Endothelial cell of umbilical vein (primary cell): ENCODE data around the gene FOXRED1. TPM values are rescaled to one million over a fixed set of nuclear protein-coding genes. Genes with fewer than 3 reads are reported as not detected.

Experiments used
- BruUV-seq: library from RNA; stranded (reverse); fragments of 400-500 nt; replicated peaks from 2 replicates; lab custom pipeline; 2021; lab: Mats Ljungman, UMichigan
- CTCF ChIA-PET: fragments of 300-600, 350-600 bp; sonication (Branson Sonifier 250); formaldehyde crosslinking; loops from one replicate; lab custom pipeline; 2021; ENCODE audit warnings: antibody characterized with exemption, inconsistent platforms; lab: Charles Lee
- POLR2A ChIA-PET: fragments of 300-600, 350-600 bp; sonication (Branson Sonifier 250); formaldehyde crosslinking; loops from one replicate; lab custom pipeline; 2021; ENCODE audit warnings: antibody characterized with exemption, inconsistent platforms; lab: Charles Lee
- DNase-seq: peaks from one replicate; pipeline ENCODE4 v3.0.0-alpha.2; 2011; ENCODE audit warnings: low read depth, low spot score
- FAIRE-seq: peaks from 2 replicates; lab custom pipeline; 2011; peaks lifted over from hg19 to GRCh38; lab: Jason Lieb, UNC
- H2AFZ ChIP-seq: 2 replicates; pipeline ENCODE4 v1.6.0; 2012; ENCODE audit warnings: low read depth, low read length, control low read depth, inconsistent platforms
- H3K27ac ChIP-seq: 2 replicates; pipeline ENCODE4 v1.5.1; 2011; ENCODE audit warnings: low read depth, mild to moderate bottlenecking, control low read depth, low read length, moderate library complexity; ENCODE audit not compliant: insufficient read depth
- H3K27me3 ChIP-seq, 2 experiments: 2 replicates each; pipeline versions ENCODE4 v1.6.0 to v1.6.1; 2011; ENCODE audit warnings: low read length in 2 of 2, mixed read lengths in 1 of 2; ENCODE audit not compliant: control insufficient read depth in 2 of 2, insufficient read depth in 2 of 2
- H3K36me3 ChIP-seq, 2 experiments: 2 replicates in 1 of 2; 3 replicates in 1 of 2; pipeline ENCODE4 v1.5.1; 2011; ENCODE audit warnings: low read length in 2 of 2, mild to moderate bottlenecking in 1 of 2, moderate library complexity in 1 of 2; ENCODE audit not compliant: control insufficient read depth in 2 of 2, insufficient read depth in 2 of 2; ENCODE audit errors: extremely low read depth in 1 of 2
- H3K4me1 ChIP-seq: 3 replicates; pipeline ENCODE4 v1.5.1; 2011; ENCODE audit warnings: mild to moderate bottlenecking, low read length; ENCODE audit not compliant: control insufficient read depth, insufficient read depth; ENCODE audit errors: extremely low read depth
- H3K4me2 ChIP-seq: 2 replicates; pipeline ENCODE4 v1.6.1; 2011; ENCODE audit warnings: low read length, control low read depth, mixed read lengths; ENCODE audit not compliant: insufficient read depth
- H3K4me3 ChIP-seq, 3 experiments: fragments of 200-600 bp in 1 of 3; sonication (generic), shearing (Covaris generic) in 1 of 3; replicated peaks in 1 of 3; 2 replicates each; pipeline ENCODE4 v1.5.1; 2011 to 2016; ENCODE audit warnings: control low read depth in 3 of 3, low read length in 3 of 3, mild to moderate bottlenecking in 2 of 3, inconsistent platforms in 1 of 3, low read depth in 1 of 3, moderate library complexity in 1 of 3; ENCODE audit not compliant: insufficient read depth in 1 of 3
- H3K79me2 ChIP-seq: 2 replicates; pipeline ENCODE4 v1.6.0; 2012; ENCODE audit warnings: low read length, inconsistent platforms; ENCODE audit not compliant: control insufficient read depth, insufficient read depth
- H3K9ac ChIP-seq: replicated peaks from 2 replicates; pipeline ENCODE3; 2011; ENCODE audit warnings: low read length, control low read depth; ENCODE audit not compliant: insufficient read depth; ENCODE audit errors: extremely low read depth
- H3K9me1 ChIP-seq: replicated peaks from 3 replicates; pipeline ENCODE4 v1.6.0; 2011; ENCODE audit warnings: mild to moderate bottlenecking, low read length; ENCODE audit not compliant: control insufficient read depth, insufficient read depth; ENCODE audit errors: extremely low read depth
- H3K9me3 ChIP-seq: replicated peaks from 2 replicates; pipeline ENCODE4 v1.5.1; 2012; ENCODE audit warnings: low read length, inconsistent platforms; ENCODE audit not compliant: control insufficient read depth, insufficient read depth
- H4K20me1 ChIP-seq: replicated peaks from 2 replicates; pipeline ENCODE3; 2011; ENCODE audit warnings: mild to moderate bottlenecking, low read length; ENCODE audit not compliant: control insufficient read depth, insufficient read depth; ENCODE audit errors: extremely low read depth
- CTCF ChIP-seq, 2 donors: IDR thresholded peaks; 1 replicate in 1 of 2; 2 replicates in 1 of 2; pipeline ENCODE4 v1.5.1; 2011; ENCODE audit warnings: low read length in 2 of 2, mild to moderate bottlenecking in 2 of 2, moderate library complexity in 2 of 2, control low read depth in 1 of 2, inconsistent platforms in 1 of 2, low read depth in 1 of 2; ENCODE audit not compliant: insufficient read depth in 1 of 2; ENCODE audit errors: extremely low read depth in 1 of 2
- EZH2 ChIP-seq: IDR thresholded peaks from 2 replicates; pipeline ENCODE4 v1.6.1; 2012; ENCODE audit warnings: borderline replicate concordance, low read depth, mild to moderate bottlenecking, moderate library complexity, low read length, inconsistent platforms; ENCODE audit not compliant: severe bottlenecking
- FOS ChIP-seq: IDR thresholded peaks from 2 replicates; pipeline ENCODE4 v1.6.1; 2011; ENCODE audit warnings: mild to moderate bottlenecking, low read length, moderate library complexity, borderline replicate concordance; ENCODE audit not compliant: insufficient read depth
- GATA2 ChIP-seq: IDR thresholded peaks from 2 replicates; pipeline ENCODE4 v1.7.0; 2011; ENCODE audit warnings: low read depth, mild to moderate bottlenecking, moderate library complexity, mixed read lengths, low read length; ENCODE audit not compliant: insufficient read length, insufficient read depth
- JUN ChIP-seq: IDR thresholded peaks from 2 replicates; pipeline ENCODE4 v1.6.1; 2011; ENCODE audit warnings: borderline replicate concordance, low read depth; ENCODE audit not compliant: insufficient read length, insufficient read depth
- MYC ChIP-seq: IDR thresholded peaks from one replicate; pipeline ENCODE4 v1.6.1; 2011; ENCODE audit warnings: mild to moderate bottlenecking, low read depth, low read length
- POLR2A ChIP-seq: IDR thresholded peaks from 2 replicates; pipeline ENCODE4 v1.6.1; 2012; ENCODE audit warnings: low read depth, mild to moderate bottlenecking, control low read depth, low read length
- POLR2AphosphoS5 ChIP-seq: IDR thresholded peaks from 2 replicates; pipeline ENCODE4 v1.6.1; 2012; ENCODE audit warnings: low read depth, mild to moderate bottlenecking, control low read depth, low read length, moderate library complexity; ENCODE audit not compliant: insufficient read depth
- dilution Hi-C: fragments of 300-500 bp; cut with MboI; formaldehyde crosslinking; loops from one replicate; pipeline ENCODE4 v1.15.0; 2019; ENCODE audit warnings: low sequenced_read_pairs; ENCODE audit not compliant: extremely low pct_ligation_motif_present
- intact Hi-C: fragments of 100-400 bp; cut with micrococcal nuclease; formaldehyde crosslinking; loops from one replicate; pipeline ENCODE4 v1.10.0; 2022
- polyA plus RNA-seq, 4 experiments: library from polyadenylated mRNA; depleted of rRNA in 3 of 4; stranded (reverse) in 3 of 4; unstranded in 1 of 4; fragments of >200 nt; gene quantifications; 2 replicates each; pipeline versions ENCODE4 v1.2.1 to v1.2.3, GENCODE V29; 2011 to 2012; ENCODE audit warnings: missing spikeins in 1 of 4
- total RNA-seq: library from RNA; stranded (reverse); gene quantifications from 2 replicates; pipeline ENCODE4 v1.2.3, GENCODE V29; 2021
- TF ChIP-seq, protein P1 (sequence below): IDR thresholded peaks from 2 replicates; pipeline ENCODE4 v1.6.1; 2011; ENCODE audit not compliant: insufficient read depth, insufficient read length

The FOXRED1 gene
- total and polyA plus RNA-seq, 2 donors (not counting 3 experiments of a cell fraction or from before 2014, with no cell fraction given) = 32.4 to 33.5 TPM

DNA sequence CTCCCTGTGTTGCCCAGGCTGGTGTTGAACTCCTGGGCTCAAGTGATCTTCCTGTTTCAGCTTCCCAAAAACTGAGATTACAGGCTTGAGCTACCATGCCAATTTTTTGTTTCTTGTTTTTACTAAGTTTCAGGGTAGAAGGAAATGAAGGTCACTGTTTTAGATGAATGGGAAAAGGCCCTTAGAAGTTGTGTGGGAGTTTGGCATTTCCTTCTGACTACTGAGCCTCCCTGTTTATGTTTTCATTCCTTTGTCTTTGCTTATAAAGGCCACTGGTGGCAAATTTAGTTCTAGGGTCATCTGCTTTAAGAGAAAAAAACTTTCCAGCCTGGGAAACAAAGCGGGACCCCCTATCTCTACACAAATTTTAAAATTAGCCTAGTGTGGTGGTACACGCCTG, 22.3 kb upstream of the FOXRED1 start:
- H3K79me2 ChIP-seq = no peaks in the 10 kb centered on the region
- peak; percentile 92 for DNase-seq
- intact Hi-C loops = loop anchor here (1.0 to 2.0 kb wide), 2 partner anchors 16 to 36 kb away; partner anchors contain the start of genes FAM118B and RPUSD4
- TF ChIP-seq, protein P1, sequence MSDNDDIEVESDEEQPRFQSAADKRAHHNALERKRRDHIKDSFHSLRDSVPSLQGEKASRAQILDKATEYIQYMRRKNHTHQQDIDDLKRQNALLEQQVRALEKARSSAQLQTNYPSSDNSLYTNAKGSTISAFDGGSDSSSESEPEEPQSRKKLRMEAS = no peak
- peak; percentile 21 for TF ChIP-seq POLR2AphosphoS5
- H3K9me3 ChIP-seq = no peaks in the 10 kb centered on the region
- peaks cover 13% of the 10 kb centered on the region for H3K4me1 ChIP-seq
- H3K27me3 ChIP-seq = no peaks in the 10 kb centered on the region
- H3K9ac ChIP-seq = no peak overlapping the region
- peak overlapping the region; percentile 38 for H3K4me2 ChIP-seq
- peaks cover 7% of the 10 kb centered on the region in 2 experiments for H3K36me3 ChIP-seq
- CTCF ChIA-PET = interaction anchor here (0.7 to 1.9 kb wide), 4 partner anchors 15 to 40 kb away, joined by 3 to 6 read pairs (median 4); partner anchors contain the start of genes FAM118B and RPUSD4
- POLR2A ChIA-PET = no interaction called here
- H3K9me1 ChIP-seq = no peaks in the 10 kb centered on the region
- BruUV-seq = no TSS peak
- peak overlapping the region; percentile 73 for H3K27ac ChIP-seq
- H3K4me3 ChIP-seq = no peak overlapping the region
- dilution Hi-C loops = no loop called here
- H4K20me1 ChIP-seq = no peaks in the 10 kb centered on the region
- no peak overlapping the region for H2AFZ ChIP-seq
- peak; percentile 91 for FAIRE-seq

DNA sequence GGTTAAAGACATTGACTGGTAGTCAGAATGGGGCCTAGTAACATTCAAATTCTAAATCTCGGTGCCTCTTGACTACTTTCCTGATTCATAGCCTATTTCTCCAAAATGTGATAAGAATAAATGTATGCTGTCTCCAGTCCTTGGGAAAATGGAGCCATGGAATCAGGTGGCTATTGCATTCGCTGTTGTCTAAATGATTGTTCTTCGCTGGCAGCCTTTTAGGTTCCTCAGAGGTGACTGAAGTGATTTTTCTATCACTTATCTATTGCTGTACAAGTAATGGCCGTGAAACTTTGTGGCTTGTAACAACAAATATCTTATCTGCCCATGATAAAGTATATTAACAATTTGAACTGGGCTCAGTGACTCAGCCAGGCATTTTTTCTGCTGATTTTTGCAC, 15.7 kb upstream of the FOXRED1 start:
- FAIRE-seq = no peak
- BruUV-seq = no TSS peak
- Histone ChIP-seq H3K27me3 (no peaks in the 10 kb centered on the region), H3K9me3 (no peaks in the 10 kb centered on the region), H2AFZ (no peak overlapping the region), H3K4me3 (no peak overlapping the region), H4K20me1 (no peaks in the 10 kb centered on the region), H3K79me2 (no peaks in the 10 kb centered on the region), H3K36me3 (peaks cover 8 to 16% of the 10 kb centered on the region in 2 experiments), H3K27ac (no peak overlapping the region), H3K4me1 (no peaks in the 10 kb centered on the region), H3K4me2 (no peak overlapping the region), H3K9me1 (peaks cover 3% of the 10 kb centered on the region), H3K9ac (no peak overlapping the region)
- ChIA-PET POLR2A (no interaction called here), CTCF (no interaction called here)
- DNase-seq = no peak
- no peak for TF ChIP-seq CTCF (IDR thresholded peaks at IDR 0.05; ENCODE audit: extremely low read depth in 1 of 2, insufficient read depth in 1 of 2, low read depth in 1 of 2, low read length in 2 of 2)
- no peak for TF ChIP-seq POLR2AphosphoS5
- TF ChIP-seq FOS = no peak
- no peak for TF ChIP-seq EZH2
- TF ChIP-seq, protein P1 = no peak
- no peak for TF ChIP-seq JUN
- TF ChIP-seq GATA2 = no peak
- TF ChIP-seq POLR2A = no peak
- TF ChIP-seq MYC = no peak
- intact Hi-C loops (no loop called here), dilution Hi-C loops (no loop called here)
